ENCODE results near the gene PLCL1. TPM values are rescaled to one million over a fixed set of nuclear protein-coding genes. Genes with fewer than 3 reads are reported as not detected.
"Not testable (repeated sequence)": the region's sequence is repeated elsewhere in the genome, so short reads cannot be mapped to it uniquely, and the experiment has no call there.

The PLCL1 gene
- total RNA-seq, 1 donor from 2014 or later: 6.7 TPM

- ATAC-seq (no peak), DNase-seq (ENCODE audit: low spot score) (no peak)
- intact Hi-C loops (cut with DNase I): no loop called here
Observed at GRCh38 chr2:198004921-198005829, 200.8 kb downstream of the PLCL1 start.

GRCh38 chr2:198006733-198007132 lies 202.3 kb downstream of the PLCL1 start:
- no peak for ATAC-seq
- intact Hi-C loops (cut with DNase I): no loop called here
- no peak for DNase-seq (ENCODE audit: low spot score)

DNA sequence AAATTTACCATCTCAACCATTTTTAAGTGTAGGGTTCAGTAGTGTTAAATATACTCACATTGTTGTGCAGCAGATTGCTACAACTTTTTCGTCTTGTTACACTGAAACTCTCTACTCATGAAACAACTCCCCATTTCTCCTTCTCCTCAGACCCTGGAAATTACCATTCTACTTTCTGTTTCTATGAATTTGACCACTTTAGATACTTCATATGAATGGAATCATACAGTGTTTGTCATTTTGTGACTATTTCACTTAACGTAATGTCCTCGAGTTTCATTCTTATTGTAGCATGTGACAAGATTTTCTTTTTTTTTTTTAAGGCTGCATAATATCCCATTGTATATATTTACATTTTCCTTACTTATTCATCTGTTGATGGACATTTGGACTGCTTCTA lies 203.8 kb downstream of the PLCL1 start:
- intact Hi-C loops (cut with DNase I): no loop called here

GRCh38 chr2:198012025-198012424 lies 207.6 kb downstream of the PLCL1 start:
- ATAC-seq (no peak), DNase-seq (ENCODE audit: low spot score) (no peak)
- intact Hi-C loops (cut with DNase I): no loop called here

More for the DNA sequence above, 203.8 kb downstream of the PLCL1 start:
- DNase-seq (ENCODE audit: low spot score): no peak
- ATAC-seq: no peak

DNA sequence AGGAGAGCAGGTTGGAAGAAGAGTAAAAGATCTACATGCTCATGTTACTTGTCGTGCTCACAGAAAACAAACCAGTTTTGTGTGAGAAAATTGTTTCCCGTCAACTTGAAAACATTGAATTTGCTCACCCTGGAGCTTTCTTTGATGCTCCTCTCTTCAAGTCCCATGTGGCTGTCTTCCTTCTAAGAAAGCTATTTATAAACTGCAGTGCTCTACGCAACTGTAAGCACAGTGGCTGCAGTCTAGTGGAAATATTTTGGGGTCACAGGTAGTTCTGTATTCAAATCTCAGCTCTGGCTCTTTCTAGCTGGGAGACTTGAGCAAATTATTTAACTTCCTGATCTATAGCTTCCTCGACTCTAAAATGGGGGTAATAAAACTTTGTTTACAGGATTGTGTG lies 211.8 kb downstream of the PLCL1 start:
- ATAC-seq (no peak), DNase-seq (ENCODE audit: low spot score) (no peak)
- intact Hi-C loops (cut with DNase I): no loop called here

- intact Hi-C loops (cut with DNase I): no loop called here
- DNase-seq (ENCODE audit: low spot score) (no peak), ATAC-seq (no peak)
Observed at GRCh38 chr2:198017068-198017467, 212.7 kb downstream of the PLCL1 start.

GRCh38 chr2:198028955-198029354 lies 224.6 kb downstream of the PLCL1 start:
- ATAC-seq: no peak
- DNase-seq (ENCODE audit: low spot score): no peak
- intact Hi-C loops (cut with DNase I): no loop called here

GRCh38 chr2:198029576-198029975 lies 225.2 kb downstream of the PLCL1 start:
- ATAC-seq; intact Hi-C loops (cut with DNase I): not testable (repeated sequence)

GRCh38 chr2:198033626-198034025 lies 229.2 kb downstream of the PLCL1 start:
- ATAC-seq: no peak
- no peak for DNase-seq (ENCODE audit: low spot score)
- intact Hi-C loops (cut with DNase I): no loop called here

More at GRCh38 chr2:198029576-198029975, 225.2 kb downstream of the PLCL1 start:
- not testable (repeated sequence) for DNase-seq (ENCODE audit: low spot score)

GRCh38 chr2:198036029-198036879 lies 231.9 kb downstream of the PLCL1 start:
- DNase-seq (ENCODE audit: low spot score) (no peak), ATAC-seq (no peak)
- intact Hi-C loops (cut with DNase I): no loop called here

- no peak for ATAC-seq
- DNase-seq (ENCODE audit: low spot score): no peak
- intact Hi-C loops (cut with DNase I): no loop called here
Observed at GRCh38 chr2:198040835-198041234, 236.4 kb downstream of the PLCL1 start.

DNA sequence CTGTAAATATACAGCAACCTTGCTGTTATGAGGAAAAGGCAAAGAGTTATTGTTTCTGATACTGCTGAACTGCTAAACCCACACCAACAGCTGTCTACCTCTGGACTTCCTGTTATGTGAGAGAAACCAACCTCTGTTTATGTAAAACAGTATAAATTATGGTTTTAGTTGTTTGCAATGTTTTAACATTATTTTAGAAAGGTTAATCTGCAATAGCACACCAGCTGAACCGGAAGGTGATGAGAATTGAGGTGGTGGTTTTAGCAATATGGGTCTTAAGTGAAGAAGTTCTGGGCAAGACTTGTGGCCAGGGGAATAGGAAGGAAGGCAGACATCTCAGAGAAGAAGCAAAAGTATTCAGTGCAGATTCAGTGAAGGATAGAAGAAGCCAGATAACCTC lies 237.8 kb downstream of the PLCL1 start:
- no peak for ATAC-seq
- no peak for DNase-seq (ENCODE audit: low spot score)
- intact Hi-C loops (cut with DNase I): no loop called here

GRCh38 chr2:198044777-198045176 lies 240.4 kb downstream of the PLCL1 start:
- ATAC-seq (no peak), DNase-seq (ENCODE audit: low spot score) (no peak)
- intact Hi-C loops (cut with DNase I): no loop called here

- no peak for ATAC-seq
- intact Hi-C loops (cut with DNase I): no loop called here
- no peak for DNase-seq (ENCODE audit: low spot score)
Observed at GRCh38 chr2:198045227-198045626, 240.8 kb downstream of the PLCL1 start.

- intact Hi-C loops (cut with DNase I): no loop called here
- ATAC-seq: no peak
Observed at GRCh38 chr2:198052741-198053140, 248.3 kb downstream of the PLCL1 start.

GRCh38 chr2:198053148-198053547 lies 248.8 kb downstream of the PLCL1 start:
- DNase-seq (ENCODE audit: low spot score) (no peak), ATAC-seq (no peak)
- intact Hi-C loops (cut with DNase I): no loop called here

More at GRCh38 chr2:198052741-198053140, 248.3 kb downstream of the PLCL1 start:
- DNase-seq (ENCODE audit: low spot score): no peak

GRCh38 chr2:198053776-198054175 lies 249.4 kb downstream of the PLCL1 start:
- intact Hi-C loops (cut with DNase I): no loop called here
- no peak for DNase-seq (ENCODE audit: low spot score)
- no peak for ATAC-seq

GRCh38 chr2:198054299-198054698 lies 249.9 kb downstream of the PLCL1 start:
- intact Hi-C loops (cut with DNase I): no loop called here
- ATAC-seq (peak; percentile 61), DNase-seq (ENCODE audit: low spot score) (no peak)

DNA sequence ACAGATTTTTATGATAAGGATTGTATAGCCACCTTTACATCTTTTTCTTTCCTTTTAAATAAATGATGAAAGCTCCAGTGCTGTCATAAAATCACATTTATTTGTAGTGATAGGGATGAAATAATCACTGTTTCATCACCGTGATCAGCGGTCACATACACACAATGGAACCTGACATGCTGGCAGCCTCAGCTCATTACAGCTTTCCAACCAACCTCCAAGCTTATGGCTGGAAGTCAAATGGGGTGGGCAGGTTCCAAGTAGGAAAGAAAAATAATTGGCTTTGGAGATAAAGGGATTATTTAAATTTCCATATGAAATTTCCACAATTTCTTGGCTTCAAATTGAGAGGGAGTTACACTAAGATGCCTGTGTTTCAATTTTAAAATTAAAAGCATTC lies 251.3 kb downstream of the PLCL1 start:
- intact Hi-C loops (cut with DNase I): no loop called here
- DNase-seq (ENCODE audit: low spot score) (no peak), ATAC-seq (no peak)

- DNase-seq (ENCODE audit: low spot score) (no peak), ATAC-seq (no peak)
- intact Hi-C loops (cut with DNase I): no loop called here
Observed at GRCh38 chr2:198056836-198057235, 252.4 kb downstream of the PLCL1 start.
